DMS 273 treated with DMSO at 0.1 percent for 48 hours (cell line): ENCODE measurements around the gene ISYNA1.
"Not testable (repeated sequence)": the region's sequence is repeated elsewhere in the genome, so short reads cannot be mapped to it uniquely, and the experiment has no call there.

ENCODE experiments used
- DNase-seq: peaks from one replicate; lab custom pipeline; 2025; lab: John Stamatoyannopoulos, UW

ISYNA1 gene

GRCh38 chr19:18419195-18419698, 18.7 kb downstream of the ISYNA1 start, which contains the start of gene SSBP4:
TSS of gene SSBP4 (plus strand) at chr19:18419398. CDS start at chr19:18419649, 251 bp downstream.
- no peak for DNase-seq

GRCh38 chr19:18418483-18419194, 19.3 kb downstream of the ISYNA1 start:
- no peak for DNase-seq

GRCh38 chr19:18418029-18418482, 19.9 kb downstream of the ISYNA1 start:
- no peak for DNase-seq

- DNase-seq, result no peak
Measured at GRCh38 chr19:18417250-18418028, 20.5 kb downstream of the ISYNA1 start.

GRCh38 chr19:18416778-18417249, 21.1 kb downstream of the ISYNA1 start:
- peak; percentile 48 for DNase-seq

GRCh38 chr19:18415178-18415867, 22.6 kb downstream of the ISYNA1 start:
- no peak for DNase-seq

- no peak for DNase-seq
Measured at GRCh38 chr19:18414504-18415177, 23.3 kb downstream of the ISYNA1 start.

- DNase-seq, result no peak
Measured at GRCh38 chr19:18412610-18413239, 25.2 kb downstream of the ISYNA1 start.

- DNase-seq, result no peak
Measured at GRCh38 chr19:18408053-18408476, 29.9 kb downstream of the ISYNA1 start.

GRCh38 chr19:18406749-18407148, 31.2 kb downstream of the ISYNA1 start:
- no peak for DNase-seq

GRCh38 chr19:18405754-18406153, 32.2 kb downstream of the ISYNA1 start:
- not testable (repeated sequence) for DNase-seq

GRCh38 chr19:18402455-18403248, 35.3 kb downstream of the ISYNA1 start:
- not testable (repeated sequence) for DNase-seq

- peak; percentile 27 for DNase-seq
Measured at GRCh38 chr19:18401580-18402112, 36.3 kb downstream of the ISYNA1 start.

GRCh38 chr19:18399008-18399407, 38.9 kb downstream of the ISYNA1 start:
- DNase-seq, result no peak

GRCh38 chr19:18397242-18398202, 40.4 kb downstream of the ISYNA1 start, which contains the start of gene LRRC25:
TSS of gene LRRC25 (minus strand) at chr19:18397622. CDS start at chr19:18396963, 659 bp downstream.
- DNase-seq, result no peak

GRCh38 chr19:18396471-18397241, 41.3 kb downstream of the ISYNA1 start:
- DNase-seq, result no peak

GRCh38 chr19:18393836-18394235, 44.1 kb downstream of the ISYNA1 start:
- no peak for DNase-seq

GRCh38 chr19:18392926-18393325, 45.0 kb downstream of the ISYNA1 start:
- no peak for DNase-seq
